GM21515 (cell line): Measurements from ENCODE around the gene RECQL5.

Source experiments
- ATAC-seq: cut with Tn5 transposase; IDR thresholded peaks from one replicate; pipeline ENCODE4 v1.9.1; 2021; ENCODE audit not compliant: unreplicated experiment

Gene RECQL5

GRCh38 chr17:75619506-75620431, 47.2 kb downstream of the RECQL5 start:
- no peak for ATAC-seq

GRCh38 chr17:75617675-75618074, 49.3 kb downstream of the RECQL5 start:
- no peak for ATAC-seq

- ATAC-seq = no peak
These were observed 49.7 kb downstream of the RECQL5 start for GRCh38 chr17:75617218-75617617.

GRCh38 chr17:75616521-75617122, 50.3 kb downstream of the RECQL5 start:
- ATAC-seq = no peak

GRCh38 chr17:75615301-75615700, 51.7 kb downstream of the RECQL5 start:
- ATAC-seq = no peak

- ATAC-seq = no peak
These were observed 52.2 kb downstream of the RECQL5 start for GRCh38 chr17:75614556-75615270.

- ATAC-seq = no peak
These were observed 52.9 kb downstream of the RECQL5 start for GRCh38 chr17:75614006-75614405.

- no peak for ATAC-seq
These were observed 53.9 kb downstream of the RECQL5 start for GRCh38 chr17:75612906-75613626.

GRCh38 chr17:75611851-75612429, 55.0 kb downstream of the RECQL5 start:
- ATAC-seq = no peak

GRCh38 chr17:75610103-75610984, 56.6 kb downstream of the RECQL5 start:
- no peak for ATAC-seq

- no peak for ATAC-seq
These were observed 59.9 kb downstream of the RECQL5 start for GRCh38 chr17:75607086-75607485.

- no peak for ATAC-seq
These were observed 61.2 kb downstream of the RECQL5 start for GRCh38 chr17:75605790-75606189.

- no peak for ATAC-seq
These were observed 62.8 kb downstream of the RECQL5 start for GRCh38 chr17:75604034-75604695.

- ATAC-seq = no peak
These were observed 63.8 kb downstream of the RECQL5 start for GRCh38 chr17:75603123-75603522.

GRCh38 chr17:75602644-75603043, 64.3 kb downstream of the RECQL5 start:
- no peak for ATAC-seq

GRCh38 chr17:75601057-75601987, 65.6 kb downstream of the RECQL5 start:
- ATAC-seq = no peak

- no peak for ATAC-seq
These were observed 70.5 kb downstream of the RECQL5 start for GRCh38 chr17:75596320-75597087.
